ENCODE results near the gene CACNA1D. TPM values are rescaled to one million over a fixed set of nuclear protein-coding genes. Genes with fewer than 3 reads are reported as not detected.

CACNA1D gene
- total and polyA plus RNA-seq, 2 donors (not counting 3 experiments of a cell fraction or from before 2014, with no cell fraction given), result 0.06 TPM; not detected in 1

DNA sequence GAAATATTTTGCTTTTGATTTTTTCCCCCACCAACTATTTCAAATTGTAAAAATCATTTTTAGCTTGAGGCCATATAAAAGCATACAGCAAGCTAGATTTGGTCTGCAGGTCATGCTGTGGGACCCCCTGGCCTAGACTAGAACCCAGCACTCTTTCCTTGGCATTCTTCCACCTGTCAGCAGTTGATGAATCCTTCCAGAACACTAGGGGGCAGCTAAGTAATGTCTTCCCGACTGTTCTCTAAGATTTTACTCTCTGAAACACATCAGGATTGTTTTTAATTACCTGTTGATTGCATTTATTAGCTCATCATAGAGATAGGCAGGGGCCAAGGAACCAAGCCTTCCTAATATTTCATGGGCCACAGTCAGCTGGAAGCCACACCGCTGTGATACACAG is 174.5 kb downstream of the CACNA1D start:
- Histone ChIP-seq H2AFZ (ENCODE audit: low read depth, low read length) (no peak overlapping the region), H3K27me3 (ENCODE audit: control insufficient read depth in 2 of 2, insufficient read depth in 2 of 2, low read length in 2 of 2) (no peaks in the 10 kb centered on the region), H3K27ac (ENCODE audit: insufficient read depth, low read depth, low read length) (no peak overlapping the region), H3K9me3 (replicated peaks; ENCODE audit: control insufficient read depth, insufficient read depth, low read length) (no peaks in the 10 kb centered on the region), H3K79me2 (ENCODE audit: control insufficient read depth, insufficient read depth, low read length) (no peaks in the 10 kb centered on the region), H3K9ac (replicated peaks; ENCODE audit: extremely low read depth, insufficient read depth, low read length) (no peak overlapping the region), H3K4me1 (ENCODE audit: control insufficient read depth, extremely low read depth, insufficient read depth, low read length) (no peaks in the 10 kb centered on the region), H3K9me1 (replicated peaks; ENCODE audit: control insufficient read depth, extremely low read depth, insufficient read depth, low read length) (no peaks in the 10 kb centered on the region), H3K4me2 (ENCODE audit: insufficient read depth, low read length) (no peak overlapping the region), H3K36me3 (ENCODE audit: control insufficient read depth in 2 of 2, extremely low read depth in 1 of 2, insufficient read depth in 2 of 2, low read length in 2 of 2) (no peaks in the 10 kb centered on the region), H3K4me3 (replicated peaks in 1 of 3; ENCODE audit: insufficient read depth in 1 of 3, low read depth in 1 of 3, low read length in 3 of 3) (no peak overlapping the region), H4K20me1 (replicated peaks; ENCODE audit: control insufficient read depth, extremely low read depth, insufficient read depth, low read length) (no peaks in the 10 kb centered on the region)
- BruUV-seq (replicated peaks), result no TSS peak
- dilution Hi-C loops (cut with MboI; ENCODE audit: extremely low pct_ligation_motif_present, low sequenced_read_pairs), result no loop called here
- TF ChIP-seq FOS (IDR thresholded peaks at IDR 0.05; ENCODE audit: borderline replicate concordance, insufficient read depth, low read length) (no peak), MYC (IDR thresholded peaks at IDR 0.05; ENCODE audit: low read depth, low read length) (no peak), POLR2A (IDR thresholded peaks at IDR 0.05; ENCODE audit: low read depth, low read length) (no peak), POLR2AphosphoS5 (IDR thresholded peaks at IDR 0.05; ENCODE audit: insufficient read depth, low read depth, low read length) (no peak), GATA2 (IDR thresholded peaks at IDR 0.05; ENCODE audit: insufficient read depth, insufficient read length, low read depth, low read length) (no peak), EZH2 (IDR thresholded peaks at IDR 0.05; ENCODE audit: borderline replicate concordance, low read depth, low read length, severe bottlenecking) (no peak), JUN (IDR thresholded peaks at IDR 0.05; ENCODE audit: borderline replicate concordance, insufficient read depth, insufficient read length, low read depth) (no peak)
- TF ChIP-seq, protein P1, sequence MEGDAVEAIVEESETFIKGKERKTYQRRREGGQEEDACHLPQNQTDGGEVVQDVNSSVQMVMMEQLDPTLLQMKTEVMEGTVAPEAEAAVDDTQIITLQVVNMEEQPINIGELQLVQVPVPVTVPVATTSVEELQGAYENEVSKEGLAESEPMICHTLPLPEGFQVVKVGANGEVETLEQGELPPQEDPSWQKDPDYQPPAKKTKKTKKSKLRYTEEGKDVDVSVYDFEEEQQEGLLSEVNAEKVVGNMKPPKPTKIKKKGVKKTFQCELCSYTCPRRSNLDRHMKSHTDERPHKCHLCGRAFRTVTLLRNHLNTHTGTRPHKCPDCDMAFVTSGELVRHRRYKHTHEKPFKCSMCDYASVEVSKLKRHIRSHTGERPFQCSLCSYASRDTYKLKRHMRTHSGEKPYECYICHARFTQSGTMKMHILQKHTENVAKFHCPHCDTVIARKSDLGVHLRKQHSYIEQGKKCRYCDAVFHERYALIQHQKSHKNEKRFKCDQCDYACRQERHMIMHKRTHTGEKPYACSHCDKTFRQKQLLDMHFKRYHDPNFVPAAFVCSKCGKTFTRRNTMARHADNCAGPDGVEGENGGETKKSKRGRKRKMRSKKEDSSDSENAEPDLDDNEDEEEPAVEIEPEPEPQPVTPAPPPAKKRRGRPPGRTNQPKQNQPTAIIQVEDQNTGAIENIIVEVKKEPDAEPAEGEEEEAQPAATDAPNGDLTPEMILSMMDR (IDR thresholded peaks at IDR 0.05; ENCODE audit: extremely low read depth in 1 of 2, insufficient read depth in 1 of 2, low read depth in 1 of 2, low read length in 2 of 2), result no peak
- TF ChIP-seq, protein P2, sequence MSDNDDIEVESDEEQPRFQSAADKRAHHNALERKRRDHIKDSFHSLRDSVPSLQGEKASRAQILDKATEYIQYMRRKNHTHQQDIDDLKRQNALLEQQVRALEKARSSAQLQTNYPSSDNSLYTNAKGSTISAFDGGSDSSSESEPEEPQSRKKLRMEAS (IDR thresholded peaks at IDR 0.05; ENCODE audit: insufficient read depth, insufficient read length), result no peak
- DNase-seq (ENCODE audit: low read depth, low spot score) (no peak), FAIRE-seq (no peak)
- intact Hi-C loops (cut with micrococcal nuclease), result no loop called here
- POLR2A ChIA-PET, result no interaction called here
- CTCF ChIA-PET, result interaction anchor here (1.9 to 2.9 kb wide), 2 partner anchors 8 to 12 kb away, joined by 6 to 12 read pairs; no protein-coding TSS in a partner anchor
